ENCODE measurements around the gene C2CD5. TPM values are rescaled to one million over a fixed set of nuclear protein-coding genes. Genes with fewer than 3 reads are reported as not detected.
A peak's percentile ranks its signal among the peaks of the same experiment; 100 is the strongest.

The C2CD5 gene
- total and polyA plus RNA-seq, 2 donors = 26.5 to 45.7 TPM

DNA sequence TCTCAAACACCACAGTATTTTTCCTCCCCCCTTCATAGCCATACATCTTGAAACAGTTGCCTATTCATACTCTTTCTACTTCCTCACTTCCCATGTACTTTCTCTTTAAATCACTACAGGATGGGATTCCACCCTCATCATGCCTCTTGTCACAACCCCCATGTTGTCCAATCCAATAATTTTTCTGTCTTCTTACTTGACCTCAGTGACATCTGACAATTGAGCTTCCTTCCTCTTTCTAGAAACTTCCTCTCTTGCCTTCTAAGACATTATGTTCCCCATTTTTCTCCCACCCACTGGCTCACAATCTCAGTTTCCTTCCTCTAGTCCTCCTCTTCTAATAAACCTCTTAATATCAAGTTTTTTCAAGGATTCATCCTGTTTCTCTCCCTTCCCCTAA is 5.3 kb downstream of the C2CD5 start:
- Histone ChIP-seq H3K4me1 (ENCODE audit: control insufficient read depth in 2 of 2, insufficient read depth in 2 of 2, low read length in 2 of 2) (peaks cover 4 to 18% of the 10 kb centered on the region in 2 donors), H3K36me3 (ENCODE audit: control insufficient read depth in 2 of 2, insufficient read depth in 2 of 2, low read length in 1 of 2) (peaks cover 0 to 3% of the 10 kb centered on the region in 2 donors), H3K9me3 (ENCODE audit: control insufficient read depth in 2 of 2, insufficient read depth in 1 of 2, low read length in 1 of 2) (no peaks in the 10 kb centered on the region), H3K27ac (ENCODE audit: low read depth in 1 of 2, low read length in 1 of 2) (no peak overlapping the region), H3K27me3 (ENCODE audit: control insufficient read depth in 2 of 2, insufficient read depth in 1 of 2, low read length in 1 of 2) (no peaks in the 10 kb centered on the region), H3K4me3 (ENCODE audit: low read length in 2 of 2) (no peak overlapping the region)
- peak in 1 of 9 donors; percentile 16 for DNase-seq (ENCODE audit: low read depth in 6 of 9, low spot score in 9 of 9)

DNA sequence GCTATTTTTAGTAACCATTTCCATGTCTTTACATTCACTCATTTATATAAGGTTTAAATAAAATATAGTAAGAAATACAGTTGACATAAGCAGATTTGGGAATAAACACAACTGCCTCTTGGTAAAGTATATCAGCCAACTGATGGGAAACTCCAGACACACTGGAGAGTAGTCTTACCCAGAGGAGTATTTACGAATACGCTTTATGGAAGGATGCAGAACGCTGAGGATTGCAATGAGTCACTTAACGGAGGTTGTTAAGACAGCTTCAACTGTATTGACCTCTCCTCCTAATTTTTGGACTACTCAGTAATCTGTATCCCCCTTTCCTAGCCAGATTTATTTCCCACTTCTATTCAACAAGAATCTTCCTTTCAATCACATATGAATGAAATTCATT is 6.0 kb downstream of the C2CD5 start:
- H3K4me3 ChIP-seq (ENCODE audit: low read length in 2 of 2) = no peak overlapping the region
- no peaks in the 10 kb centered on the region for H3K9me3 ChIP-seq (ENCODE audit: control insufficient read depth in 2 of 2, insufficient read depth in 1 of 2, low read length in 1 of 2)
- H3K27ac ChIP-seq (ENCODE audit: low read depth in 1 of 2, low read length in 1 of 2) = no peak overlapping the region
- peaks cover 5% of the 10 kb centered on the region in 2 donors for H3K36me3 ChIP-seq (ENCODE audit: control insufficient read depth in 2 of 2, insufficient read depth in 2 of 2, low read length in 1 of 2)
- over 99% methylated on average over 4 of the region's 4 CpGs for WGBS
- peaks cover 4 to 15% of the 10 kb centered on the region in 2 donors for H3K4me1 ChIP-seq (ENCODE audit: control insufficient read depth in 2 of 2, insufficient read depth in 2 of 2, low read length in 2 of 2)
- no peak for DNase-seq (ENCODE audit: low read depth in 6 of 9, low spot score in 9 of 9)
- H3K27me3 ChIP-seq (ENCODE audit: control insufficient read depth in 2 of 2, insufficient read depth in 1 of 2, low read length in 1 of 2) = no peaks in the 10 kb centered on the region

DNA sequence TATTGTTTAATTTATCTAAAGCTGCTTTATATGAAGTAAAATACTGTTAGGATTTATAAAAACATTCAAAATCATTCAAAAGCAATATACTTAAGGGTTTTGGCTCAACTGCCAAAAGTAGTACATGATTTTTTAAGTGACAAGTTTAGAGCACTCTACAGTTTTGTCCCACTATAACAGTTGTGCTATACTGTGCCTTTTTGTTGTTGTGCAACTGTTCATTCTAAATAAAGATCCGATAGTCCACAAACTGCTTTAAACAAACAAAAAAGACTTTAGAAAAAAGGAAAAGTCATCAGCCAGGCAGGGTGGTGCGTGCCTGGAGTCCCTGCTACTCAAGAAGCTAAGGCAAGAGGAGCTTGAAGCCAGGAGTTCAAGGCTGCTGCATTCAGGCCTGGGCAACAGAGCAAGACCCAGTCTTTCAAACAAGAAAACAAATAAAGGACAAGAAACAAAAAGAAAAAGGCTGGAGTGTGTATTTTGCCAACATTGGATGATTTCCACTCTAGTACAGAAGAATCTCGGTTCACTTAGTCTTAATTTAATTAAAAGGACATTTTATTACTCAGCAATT is 7.3 kb downstream of the C2CD5 start:
- H3K36me3 ChIP-seq (ENCODE audit: control insufficient read depth in 2 of 2, insufficient read depth in 2 of 2, low read length in 1 of 2) = peaks cover 17% of the 10 kb centered on the region in 2 donors
- H3K4me3 ChIP-seq (ENCODE audit: low read length in 2 of 2) = no peak overlapping the region
- no peaks in the 10 kb centered on the region for H3K27me3 ChIP-seq (ENCODE audit: control insufficient read depth in 2 of 2, insufficient read depth in 1 of 2, low read length in 1 of 2)
- 97% methylated on average over 3 of the region's 3 CpGs for WGBS
- peaks cover 1 to 5% of the 10 kb centered on the region in 2 donors for H3K4me1 ChIP-seq (ENCODE audit: control insufficient read depth in 2 of 2, insufficient read depth in 2 of 2, low read length in 2 of 2)
- no peak for DNase-seq (ENCODE audit: low read depth in 6 of 9, low spot score in 9 of 9)
- H3K9me3 ChIP-seq (ENCODE audit: control insufficient read depth in 2 of 2, insufficient read depth in 1 of 2, low read length in 1 of 2) = no peaks in the 10 kb centered on the region
- no peak overlapping the region for H3K27ac ChIP-seq (ENCODE audit: low read depth in 1 of 2, low read length in 1 of 2)

- WGBS = 90% methylated on average over 2 of the region's 2 CpGs
- H3K27ac ChIP-seq (ENCODE audit: low read depth in 1 of 2, low read length in 1 of 2) = no peak overlapping the region
- no peak overlapping the region for H3K4me3 ChIP-seq (ENCODE audit: low read length in 2 of 2)
- no peak for DNase-seq (ENCODE audit: low read depth in 6 of 9, low spot score in 9 of 9)
- peaks cover 0 to 4% of the 10 kb centered on the region in 2 donors for H3K4me1 ChIP-seq (ENCODE audit: control insufficient read depth in 2 of 2, insufficient read depth in 2 of 2, low read length in 2 of 2)
- no peaks in the 10 kb centered on the region for H3K27me3 ChIP-seq (ENCODE audit: control insufficient read depth in 2 of 2, insufficient read depth in 1 of 2, low read length in 1 of 2)
- H3K9me3 ChIP-seq (ENCODE audit: control insufficient read depth in 2 of 2, insufficient read depth in 1 of 2, low read length in 1 of 2) = no peaks in the 10 kb centered on the region
- peaks cover 20 to 21% of the 10 kb centered on the region in 2 donors for H3K36me3 ChIP-seq (ENCODE audit: control insufficient read depth in 2 of 2, insufficient read depth in 2 of 2, low read length in 1 of 2)
Measured at GRCh38 chr12:22536346-22536945, 7.9 kb downstream of the C2CD5 start.

DNA sequence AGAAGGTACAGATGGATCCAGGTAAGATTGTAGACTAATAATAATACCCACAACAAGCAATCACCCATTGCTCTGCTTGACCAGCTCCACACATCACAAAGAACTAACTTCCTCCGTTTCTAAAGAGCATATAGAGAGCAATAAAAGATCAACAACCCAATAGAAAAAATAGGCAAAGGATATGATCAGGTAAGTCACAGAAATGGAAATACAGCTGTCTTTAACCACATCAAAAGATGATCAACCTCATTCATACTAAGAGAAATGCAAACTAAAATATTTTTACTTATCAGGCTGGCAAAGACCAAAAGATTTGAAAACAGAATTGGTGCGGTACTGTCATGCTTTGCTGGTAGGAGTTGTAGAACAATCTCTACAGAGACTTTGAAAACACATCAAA is 8.9 kb downstream of the C2CD5 start:
- WGBS = 33% methylated on average over 2 of the region's 2 CpGs
- H3K4me1 ChIP-seq (ENCODE audit: control insufficient read depth in 2 of 2, insufficient read depth in 2 of 2, low read length in 2 of 2) = peaks cover 0 to 4% of the 10 kb centered on the region in 2 donors

GRCh38 chr12:22535038-22535437 is 9.3 kb downstream of the C2CD5 start:
- no peak for DNase-seq (ENCODE audit: low read depth in 6 of 9, low spot score in 9 of 9)
- Histone ChIP-seq H3K9me3 (ENCODE audit: control insufficient read depth in 2 of 2, insufficient read depth in 1 of 2, low read length in 1 of 2) (no peaks in the 10 kb centered on the region), H3K27me3 (ENCODE audit: control insufficient read depth in 2 of 2, insufficient read depth in 1 of 2, low read length in 1 of 2) (no peaks in the 10 kb centered on the region), H3K4me1 (ENCODE audit: control insufficient read depth in 2 of 2, insufficient read depth in 2 of 2, low read length in 2 of 2) (peaks cover 0 to 4% of the 10 kb centered on the region in 2 donors), H3K36me3 (ENCODE audit: control insufficient read depth in 2 of 2, insufficient read depth in 2 of 2, low read length in 1 of 2) (peaks cover 20 to 24% of the 10 kb centered on the region in 2 donors), H3K4me3 (ENCODE audit: low read length in 2 of 2) (no peak overlapping the region), H3K27ac (ENCODE audit: low read depth in 1 of 2, low read length in 1 of 2) (no peak overlapping the region)
- WGBS = 97% methylated on average over 1 of the region's 1 CpG

More for the DNA sequence above, 8.9 kb downstream of the C2CD5 start:
- Histone ChIP-seq H3K9me3 (ENCODE audit: control insufficient read depth in 2 of 2, insufficient read depth in 1 of 2, low read length in 1 of 2) (no peaks in the 10 kb centered on the region), H3K4me3 (ENCODE audit: low read length in 2 of 2) (no peak overlapping the region), H3K27ac (ENCODE audit: low read depth in 1 of 2, low read length in 1 of 2) (no peak overlapping the region), H3K36me3 (ENCODE audit: control insufficient read depth in 2 of 2, insufficient read depth in 2 of 2, low read length in 1 of 2) (peaks cover 20 to 24% of the 10 kb centered on the region in 2 donors), H3K27me3 (ENCODE audit: control insufficient read depth in 2 of 2, insufficient read depth in 1 of 2, low read length in 1 of 2) (no peaks in the 10 kb centered on the region)
- peak in 3 of 9 donors; percentile 13 to 41 (median 14) for DNase-seq (ENCODE audit: low read depth in 6 of 9, low spot score in 9 of 9)

DNA sequence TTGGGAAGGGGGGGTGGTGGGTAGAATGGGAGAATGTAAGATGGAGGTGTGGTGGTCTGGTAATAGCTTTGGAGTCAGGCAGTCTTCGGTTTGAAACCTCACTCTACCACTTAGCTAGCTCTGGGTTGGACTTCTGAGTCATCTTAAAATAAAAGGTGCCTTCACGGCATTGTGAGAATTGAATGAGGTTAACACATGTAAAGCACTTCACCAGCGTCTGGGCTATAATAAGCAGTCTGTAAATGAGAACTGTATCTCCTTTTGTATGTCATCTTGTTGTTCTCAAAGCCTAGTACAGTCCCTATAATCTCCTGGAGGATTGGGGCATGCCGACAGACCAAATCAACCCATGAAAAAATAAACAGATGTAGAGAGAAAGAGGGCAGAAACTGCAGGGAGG is 11.2 kb downstream of the C2CD5 start:
- Histone ChIP-seq H3K9me3 (ENCODE audit: control insufficient read depth in 2 of 2, insufficient read depth in 1 of 2, low read length in 1 of 2) (no peaks in the 10 kb centered on the region), H3K27me3 (ENCODE audit: control insufficient read depth in 2 of 2, insufficient read depth in 1 of 2, low read length in 1 of 2) (no peaks in the 10 kb centered on the region), H3K4me3 (ENCODE audit: low read length in 2 of 2) (no peak overlapping the region), H3K27ac (ENCODE audit: low read depth in 1 of 2, low read length in 1 of 2) (no peak overlapping the region), H3K4me1 (ENCODE audit: control insufficient read depth in 2 of 2, insufficient read depth in 2 of 2, low read length in 2 of 2) (peaks cover 0 to 4% of the 10 kb centered on the region in 2 donors), H3K36me3 (ENCODE audit: control insufficient read depth in 2 of 2, insufficient read depth in 2 of 2, low read length in 1 of 2) (peaks cover 20 to 27% of the 10 kb centered on the region in 2 donors)
- WGBS = over 99% methylated on average over 4 of the region's 4 CpGs
- DNase-seq (ENCODE audit: low read depth in 6 of 9, low spot score in 9 of 9) = no peak

- peaks cover 0 to 4% of the 10 kb centered on the region in 2 donors for H3K4me1 ChIP-seq (ENCODE audit: control insufficient read depth in 2 of 2, insufficient read depth in 2 of 2, low read length in 2 of 2)
- no peak overlapping the region for H3K4me3 ChIP-seq (ENCODE audit: low read length in 2 of 2)
- no peak for DNase-seq (ENCODE audit: low read depth in 6 of 9, low spot score in 9 of 9)
- 98% methylated on average over 4 of the region's 4 CpGs for WGBS
- no peak overlapping the region for H3K27ac ChIP-seq (ENCODE audit: low read depth in 1 of 2, low read length in 1 of 2)
- H3K36me3 ChIP-seq (ENCODE audit: control insufficient read depth in 2 of 2, insufficient read depth in 2 of 2, low read length in 1 of 2) = peaks cover 20 to 27% of the 10 kb centered on the region in 2 donors
- no peaks in the 10 kb centered on the region for H3K9me3 ChIP-seq (ENCODE audit: control insufficient read depth in 2 of 2, insufficient read depth in 1 of 2, low read length in 1 of 2)
- no peaks in the 10 kb centered on the region for H3K27me3 ChIP-seq (ENCODE audit: control insufficient read depth in 2 of 2, insufficient read depth in 1 of 2, low read length in 1 of 2)
Measured at GRCh38 chr12:22532317-22532716, 12.0 kb downstream of the C2CD5 start.

GRCh38 chr12:22531205-22531604 is 13.1 kb downstream of the C2CD5 start:
- DNase-seq (ENCODE audit: low read depth in 6 of 9, low spot score in 9 of 9) = no peak
- Histone ChIP-seq H3K4me1 (ENCODE audit: control insufficient read depth in 2 of 2, insufficient read depth in 2 of 2, low read length in 2 of 2) (peaks cover 0 to 4% of the 10 kb centered on the region in 2 donors), H3K9me3 (ENCODE audit: control insufficient read depth in 2 of 2, insufficient read depth in 1 of 2, low read length in 1 of 2) (no peaks in the 10 kb centered on the region), H3K27me3 (ENCODE audit: control insufficient read depth in 2 of 2, insufficient read depth in 1 of 2, low read length in 1 of 2) (no peaks in the 10 kb centered on the region), H3K27ac (ENCODE audit: low read depth in 1 of 2, low read length in 1 of 2) (no peak overlapping the region), H3K36me3 (ENCODE audit: control insufficient read depth in 2 of 2, insufficient read depth in 2 of 2, low read length in 1 of 2) (peaks cover 20 to 31% of the 10 kb centered on the region in 2 donors), H3K4me3 (ENCODE audit: low read length in 2 of 2) (no peak overlapping the region)
- 97% methylated on average over 2 of the region's 2 CpGs for WGBS
